ENCODE results near the gene MSL3.

The MSL3 gene

DNA sequence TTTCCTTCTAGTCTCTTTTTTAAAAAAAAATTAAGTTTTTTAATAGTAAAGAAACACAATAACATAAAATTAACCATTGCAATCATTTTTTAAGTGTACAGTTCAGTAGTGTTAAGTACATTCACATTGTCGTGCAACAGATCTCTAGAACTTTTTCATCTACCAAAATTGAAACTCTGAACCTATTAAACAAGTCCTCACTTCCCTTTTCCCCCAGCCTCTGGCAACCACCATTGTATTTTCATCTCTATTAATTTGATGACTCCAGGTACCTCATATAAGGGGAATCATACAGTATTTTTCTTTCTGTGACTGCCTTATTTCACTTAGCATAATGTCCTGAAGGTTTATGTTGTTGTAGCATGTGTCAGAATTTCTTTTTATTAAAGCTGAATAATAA is 31.8 kb downstream of the MSL3 start:
- Histone ChIP-seq H3K36me3 (ENCODE audit: control insufficient read depth in 1 of 2, insufficient read depth in 2 of 2, low read length in 2 of 2) (no peaks in the 10 kb centered on the region), H3K9me3 (ENCODE audit: control insufficient read depth in 1 of 2, low read length in 2 of 2) (no peaks in the 10 kb centered on the region), H3K27ac (ENCODE audit: low read length) (no peak overlapping the region), H3K4me3 (ENCODE audit: low read depth in 1 of 2, low read length in 2 of 2) (no peak overlapping the region), H3K4me1 (ENCODE audit: control insufficient read depth in 1 of 2, insufficient read depth in 2 of 2, low read length in 2 of 2) (no peaks in the 10 kb centered on the region), H3K27me3 (ENCODE audit: low read depth, low read length) (no peaks in the 10 kb centered on the region)

GRCh38 chrX:11791090-11791489 is 33.1 kb downstream of the MSL3 start:
- H3K4me1 ChIP-seq (ENCODE audit: control insufficient read depth in 1 of 2, insufficient read depth in 2 of 2, low read length in 2 of 2), result no peaks in the 10 kb centered on the region
- H3K27me3 ChIP-seq (ENCODE audit: low read depth, low read length), result no peaks in the 10 kb centered on the region
- no peaks in the 10 kb centered on the region for H3K36me3 ChIP-seq (ENCODE audit: control insufficient read depth in 1 of 2, insufficient read depth in 2 of 2, low read length in 2 of 2)
- no peak overlapping the region for H3K4me3 ChIP-seq (ENCODE audit: low read depth in 1 of 2, low read length in 2 of 2)
- no peak overlapping the region for H3K27ac ChIP-seq (ENCODE audit: low read length)
- no peaks in the 10 kb centered on the region for H3K9me3 ChIP-seq (ENCODE audit: control insufficient read depth in 1 of 2, low read length in 2 of 2)

- H3K9me3 ChIP-seq (ENCODE audit: control insufficient read depth in 1 of 2, low read length in 2 of 2), result no peaks in the 10 kb centered on the region
- H3K36me3 ChIP-seq (ENCODE audit: control insufficient read depth in 1 of 2, insufficient read depth in 2 of 2, low read length in 2 of 2), result no peaks in the 10 kb centered on the region
- H3K27ac ChIP-seq (ENCODE audit: low read length), result no peak overlapping the region
- H3K4me3 ChIP-seq (ENCODE audit: low read depth in 1 of 2, low read length in 2 of 2), result no peak overlapping the region
- H3K27me3 ChIP-seq (ENCODE audit: low read depth, low read length), result no peaks in the 10 kb centered on the region
- H3K4me1 ChIP-seq (ENCODE audit: control insufficient read depth in 1 of 2, insufficient read depth in 2 of 2, low read length in 2 of 2), result no peaks in the 10 kb centered on the region
Measured at GRCh38 chrX:11791537-11791936, 33.5 kb downstream of the MSL3 start.

DNA sequence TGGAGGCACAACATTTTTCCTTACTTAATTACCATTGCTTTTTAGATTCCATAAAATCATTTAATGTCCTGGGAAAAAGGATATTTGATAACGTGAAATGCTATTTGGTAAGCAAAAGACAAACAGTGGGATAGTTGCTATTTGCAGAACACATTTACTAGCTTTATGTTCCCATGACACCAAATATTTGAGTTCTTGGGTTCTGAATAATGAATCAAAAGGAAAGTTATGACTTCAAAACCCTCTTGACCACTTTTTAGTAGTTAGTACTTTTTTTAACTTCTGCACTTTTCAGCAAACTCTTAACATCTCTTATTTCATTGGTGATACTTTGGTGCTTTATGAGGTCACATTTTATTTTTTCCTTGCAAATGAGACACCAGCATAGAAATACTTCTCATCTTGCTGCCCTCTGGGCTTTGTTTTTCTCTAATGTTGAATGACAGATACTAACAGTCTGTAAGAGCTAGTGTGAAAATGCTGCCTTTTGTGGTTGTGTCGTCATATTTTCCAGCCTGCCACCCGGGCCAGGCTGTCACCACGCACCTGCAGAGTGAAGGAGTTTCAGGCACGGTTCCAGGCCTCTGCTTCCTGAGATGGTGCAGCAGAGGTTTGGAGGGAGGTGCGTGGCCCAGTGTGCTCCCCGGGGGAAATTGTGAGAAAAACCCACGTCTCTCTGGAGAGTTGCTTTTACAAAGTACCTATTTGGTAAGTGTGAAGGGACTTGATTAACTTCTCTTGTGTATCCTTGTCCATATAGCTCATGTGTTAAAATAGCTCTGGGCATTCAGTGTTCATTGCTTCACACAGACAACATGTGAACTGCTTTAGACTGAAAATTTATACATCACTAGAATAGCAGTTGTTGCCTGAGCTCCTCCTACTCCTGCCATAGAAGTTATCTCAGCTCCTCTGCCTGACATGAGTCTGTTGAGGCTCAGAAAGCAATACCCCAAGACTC is 34.7 kb downstream of the MSL3 start:
- no peaks in the 10 kb centered on the region for H3K4me1 ChIP-seq (ENCODE audit: control insufficient read depth in 1 of 2, insufficient read depth in 2 of 2, low read length in 2 of 2)
- no peak overlapping the region for H3K27ac ChIP-seq (ENCODE audit: low read length)
- H3K4me3 ChIP-seq (ENCODE audit: low read depth in 1 of 2, low read length in 2 of 2), result no peak overlapping the region
- H3K36me3 ChIP-seq (ENCODE audit: control insufficient read depth in 1 of 2, insufficient read depth in 2 of 2, low read length in 2 of 2), result no peaks in the 10 kb centered on the region
- H3K27me3 ChIP-seq (ENCODE audit: low read depth, low read length), result no peaks in the 10 kb centered on the region
- no peaks in the 10 kb centered on the region for H3K9me3 ChIP-seq (ENCODE audit: control insufficient read depth in 1 of 2, low read length in 2 of 2)

- Histone ChIP-seq H3K36me3 (ENCODE audit: control insufficient read depth in 1 of 2, insufficient read depth in 2 of 2, low read length in 2 of 2) (no peaks in the 10 kb centered on the region), H3K9me3 (ENCODE audit: control insufficient read depth in 1 of 2, low read length in 2 of 2) (no peaks in the 10 kb centered on the region), H3K4me1 (ENCODE audit: control insufficient read depth in 1 of 2, insufficient read depth in 2 of 2, low read length in 2 of 2) (no peaks in the 10 kb centered on the region), H3K27ac (ENCODE audit: low read length) (no peak overlapping the region), H3K4me3 (ENCODE audit: low read depth in 1 of 2, low read length in 2 of 2) (no peak overlapping the region), H3K27me3 (ENCODE audit: low read depth, low read length) (no peaks in the 10 kb centered on the region)
Measured at GRCh38 chrX:11793734-11794133, 35.7 kb downstream of the MSL3 start.

GRCh38 chrX:11813341-11813740 is 55.3 kb downstream of the MSL3 start:
- H3K27me3 ChIP-seq (ENCODE audit: low read depth, low read length), result no peaks in the 10 kb centered on the region
- H3K27ac ChIP-seq (ENCODE audit: low read length), result no peak overlapping the region
- H3K36me3 ChIP-seq (ENCODE audit: control insufficient read depth in 1 of 2, insufficient read depth in 2 of 2, low read length in 2 of 2), result no peaks in the 10 kb centered on the region
- H3K4me1 ChIP-seq (ENCODE audit: control insufficient read depth in 1 of 2, insufficient read depth in 2 of 2, low read length in 2 of 2), result no peaks in the 10 kb centered on the region
- H3K4me3 ChIP-seq (ENCODE audit: low read depth in 1 of 2, low read length in 2 of 2), result no peak overlapping the region
- H3K9me3 ChIP-seq (ENCODE audit: control insufficient read depth in 1 of 2, low read length in 2 of 2), result no peaks in the 10 kb centered on the region

Measured in muscle layer of duodenum (tissue), 2 donors.